ENCODE measurements around the gene HTRA3.
A peak's percentile ranks its signal among the peaks of the same experiment; 100 is the strongest.

HTRA3 gene

GRCh38 chr4:8269535-8270417 is at the start of gene HTRA3:
HTRA3 (plus strand) TSS chr4:8269754; CDS start chr4:8269969, 215 bp downstream.
- peak; percentile 85 for DNase-seq

GRCh38 chr4:8220661-8221450 is 48.7 kb upstream of the HTRA3 start:
- DNase-seq = no peak

- no peak for DNase-seq
Observed at GRCh38 chr4:8221476-8221875, 48.1 kb upstream of the HTRA3 start.

- DNase-seq = no peak
Observed at GRCh38 chr4:8221985-8222384, 47.6 kb upstream of the HTRA3 start.

GRCh38 chr4:8222609-8223388 is 46.8 kb upstream of the HTRA3 start:
- no peak for DNase-seq

GRCh38 chr4:8224267-8224974 is 45.1 kb upstream of the HTRA3 start:
- DNase-seq = no peak

GRCh38 chr4:8224975-8225625 is 44.5 kb upstream of the HTRA3 start:
- DNase-seq = no peak

GRCh38 chr4:8225706-8226443 is 43.7 kb upstream of the HTRA3 start:
- DNase-seq = peak; percentile 64

- no peak for DNase-seq
Observed at GRCh38 chr4:8227201-8227770, 42.3 kb upstream of the HTRA3 start.

- DNase-seq = no peak
Observed at GRCh38 chr4:8227771-8228318, 41.7 kb upstream of the HTRA3 start.

- DNase-seq = peak; percentile 58
Observed at GRCh38 chr4:8228319-8229250, 41.0 kb upstream of the HTRA3 start.

- DNase-seq = no peak
Observed at GRCh38 chr4:8229331-8229975, 40.1 kb upstream of the HTRA3 start.

- DNase-seq = no peak
Observed at GRCh38 chr4:8230033-8230432, 39.5 kb upstream of the HTRA3 start.

GRCh38 chr4:8230891-8231290 is 38.7 kb upstream of the HTRA3 start:
- DNase-seq = no peak

GRCh38 chr4:8231551-8232049 is 38.0 kb upstream of the HTRA3 start:
- DNase-seq = no peak

- DNase-seq = no peak
Observed at GRCh38 chr4:8232748-8233147, 36.8 kb upstream of the HTRA3 start.

GRCh38 chr4:8233672-8234484 is 35.7 kb upstream of the HTRA3 start:
- no peak for DNase-seq

GRCh38 chr4:8234715-8235114 is 34.8 kb upstream of the HTRA3 start:
- DNase-seq = no peak

Measured in right hindlimb (tissue), 1 donor.